HepG2 (cell line): Measurements from ENCODE around the gene EPC2. TPM values are rescaled to one million over a fixed set of nuclear protein-coding genes. Genes with fewer than 3 reads are reported as not detected.

Experiments
- ATF1 ChIP-seq: IDR thresholded peaks from 2 replicates; pipeline ENCODE4 v1.6.1; 2016; ENCODE audit warnings: mild to moderate bottlenecking, control low read depth
- ATF2 ChIP-seq: sonication (generic); formaldehyde crosslinking; IDR thresholded peaks from 2 replicates; pipeline ENCODE4 v1.4.0; 2020; ENCODE audit warnings: missing genetic modification reagents
- E2F5 ChIP-seq: sonication (generic); formaldehyde crosslinking; conservative IDR thresholded peaks from 2 replicates; pipeline ENCODE4 v1.4.0; 2020; ENCODE audit warnings: missing genetic modification reagents
- IRX3 ChIP-seq: sonication (generic); formaldehyde crosslinking; IDR thresholded peaks from 2 replicates; pipeline ENCODE4 v1.8.1; 2023; ENCODE audit warnings: mild to moderate bottlenecking, low read depth, missing genetic modification reagents, borderline replicate concordance
- MATR3 ChIP-seq: sonication (generic); formaldehyde crosslinking; IDR thresholded peaks from 2 replicates; pipeline ENCODE4 v1.4.0; 2020; ENCODE audit warnings: missing genetic modification reagents
- NCOA5 ChIP-seq: sonication (generic); formaldehyde crosslinking; IDR thresholded peaks from 2 replicates; pipeline ENCODE4 v1.4.0; 2020; ENCODE audit warnings: missing genetic modification reagents
- RAD51 ChIP-seq: fragments of 450-650 bp; IDR thresholded peaks from 2 replicates; pipeline ENCODE4 v1.6.1; 2016; ENCODE audit warnings: borderline replicate concordance
- STAT5B ChIP-seq: sonication (generic); formaldehyde crosslinking; IDR thresholded peaks from 2 replicates; pipeline ENCODE4 v1.4.0; 2020; ENCODE audit warnings: missing genetic modification reagents
- U2AF2 ChIP-seq: fragments of 200-400 bp; formaldehyde crosslinking; IDR thresholded peaks from 2 replicates; pipeline ENCODE4 v1.6.1; 2017; ENCODE audit warnings: low read depth, mild to moderate bottlenecking, low read length
- ZNF431 ChIP-seq: sonication (generic); formaldehyde crosslinking; IDR thresholded peaks from 2 replicates; pipeline ENCODE4 v1.9.0; 2022; ENCODE audit warnings: missing genetic modification reagents, low read depth, mild to moderate bottlenecking, borderline replicate concordance
- ZNF558 ChIP-seq: sonication (generic); formaldehyde crosslinking; IDR thresholded peaks from 2 replicates; pipeline ENCODE4 v1.9.0; 2022; ENCODE audit warnings: mild to moderate bottlenecking, missing genetic modification reagents, borderline replicate concordance
- ZNF615 ChIP-seq: sonication (generic); formaldehyde crosslinking; IDR thresholded peaks from 2 replicates; pipeline ENCODE4 v1.5.0; 2020; ENCODE audit warnings: mild to moderate bottlenecking, missing genetic modification reagents, borderline replicate concordance
- ZNF75D ChIP-seq: sonication (generic); formaldehyde crosslinking; IDR thresholded peaks from 2 replicates; pipeline ENCODE4 v1.8.1; 2023; ENCODE audit warnings: missing genetic modification reagents, mild to moderate bottlenecking, borderline replicate concordance
- ZNF780A ChIP-seq: sonication (generic); formaldehyde crosslinking; IDR thresholded peaks from 2 replicates; pipeline ENCODE4 v1.8.0; 2022; ENCODE audit warnings: mild to moderate bottlenecking, missing genetic modification reagents, moderate library complexity
- ZNF841 ChIP-seq: sonication (generic); formaldehyde crosslinking; IDR thresholded peaks from 2 replicates; pipeline ENCODE4 v1.8.1; 2023; ENCODE audit warnings: missing genetic modification reagents, borderline replicate concordance
- polyA plus RNA-seq, 8 experiments: library from polyadenylated mRNA; depleted of rRNA in 3 of 8; stranded (reverse) in 7 of 8; unstranded in 1 of 8; fragments of >200 nt; fragmentation: Illumina TruSeq in 4 of 8; extraction: Trizol in 4 of 8; gene quantifications; 2 replicates each; pipeline versions ENCODE4 v1.2.1 to v1.2.3, GENCODE V29; 2011 to 2016; ENCODE audit warnings: low read depth in 4 of 8, missing spikeins in 1 of 8, mixed read lengths in 1 of 8; ENCODE audit not compliant: insufficient read depth in 1 of 8
- total RNA-seq, 5 experiments: library from RNA; depleted of rRNA; stranded (reverse); fragments of >200 nt; fragmentation: Illumina TruSeq; extraction: Trizol; gene quantifications; 2 replicates each; pipeline ENCODE4 v1.2.3, GENCODE V29; 2016; ENCODE audit warnings: low read depth in 1 of 5
- TF ChIP-seq, protein P1 (sequence below): sonication (generic); formaldehyde crosslinking; IDR thresholded peaks from 2 replicates; pipeline ENCODE4 v1.5.1; 2020; ENCODE audit warnings: missing genetic modification reagents, mild to moderate bottlenecking, borderline replicate concordance

Gene EPC2
- total and polyA plus RNA-seq, 2 of the 13 experiments (the other 11 are each of a cell fraction or from before 2014, with no cell fraction given), result 20.5 to 22.0 TPM

GRCh38 chr2:148751907-148752306 is 107.4 kb downstream of the EPC2 start (continued):
- TF ChIP-seq, protein P1, sequence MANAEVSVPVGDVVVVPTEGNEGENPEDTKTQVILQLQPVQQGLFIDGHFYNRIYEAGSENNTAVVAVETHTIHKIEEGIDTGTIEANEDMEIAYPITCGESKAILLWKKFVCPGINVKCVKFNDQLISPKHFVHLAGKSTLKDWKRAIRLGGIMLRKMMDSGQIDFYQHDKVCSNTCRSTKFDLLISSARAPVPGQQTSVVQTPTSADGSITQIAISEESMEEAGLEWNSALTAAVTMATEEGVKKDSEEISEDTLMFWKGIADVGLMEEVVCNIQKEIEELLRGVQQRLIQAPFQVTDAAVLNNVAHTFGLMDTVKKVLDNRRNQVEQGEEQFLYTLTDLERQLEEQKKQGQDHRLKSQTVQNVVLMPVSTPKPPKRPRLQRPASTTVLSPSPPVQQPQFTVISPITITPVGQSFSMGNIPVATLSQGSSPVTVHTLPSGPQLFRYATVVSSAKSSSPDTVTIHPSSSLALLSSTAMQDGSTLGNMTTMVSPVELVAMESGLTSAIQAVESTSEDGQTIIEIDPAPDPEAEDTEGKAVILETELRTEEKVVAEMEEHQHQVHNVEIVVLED (CRISPR knock-in tag), result no peak
- no peak for TF ChIP-seq ZNF75D (CRISPR knock-in tag)
- TF ChIP-seq ZNF431 (CRISPR knock-in tag), result no peak
- TF ChIP-seq IRX3, result no peak
- TF ChIP-seq ZNF841 (CRISPR knock-in tag), result no peak
- no peak for TF ChIP-seq RAD51
- no peak for TF ChIP-seq NCOA5 (CRISPR knock-in tag)
- no peak for TF ChIP-seq U2AF2
- TF ChIP-seq ZNF558 (CRISPR knock-in tag), result no peak
- no peak for TF ChIP-seq ATF1 (CRISPR knock-in tag)
- TF ChIP-seq E2F5 (CRISPR knock-in tag), result no peak
- TF ChIP-seq MATR3, result no peak
- TF ChIP-seq ZNF780A (CRISPR knock-in tag), result no peak
- no peak for TF ChIP-seq ZNF615 (CRISPR knock-in tag)
- no peak for TF ChIP-seq STAT5B (CRISPR knock-in tag)
- TF ChIP-seq ATF2 (CRISPR knock-in tag), result no peak
